HG02588 (cell line): ENCODE measurements around the gene ANKRD65.
"Not testable (repeated sequence)": the region's sequence is repeated elsewhere in the genome, so short reads cannot be mapped to it uniquely, and the experiment has no call there.

Experiments used
- ATAC-seq: cut with Tn5 transposase; IDR thresholded peaks from one replicate; pipeline ENCODE4 v1.9.1; 2021; ENCODE audit warnings: mild to moderate bottlenecking, moderate library complexity; ENCODE audit not compliant: unreplicated experiment

ANKRD65 gene

DNA sequence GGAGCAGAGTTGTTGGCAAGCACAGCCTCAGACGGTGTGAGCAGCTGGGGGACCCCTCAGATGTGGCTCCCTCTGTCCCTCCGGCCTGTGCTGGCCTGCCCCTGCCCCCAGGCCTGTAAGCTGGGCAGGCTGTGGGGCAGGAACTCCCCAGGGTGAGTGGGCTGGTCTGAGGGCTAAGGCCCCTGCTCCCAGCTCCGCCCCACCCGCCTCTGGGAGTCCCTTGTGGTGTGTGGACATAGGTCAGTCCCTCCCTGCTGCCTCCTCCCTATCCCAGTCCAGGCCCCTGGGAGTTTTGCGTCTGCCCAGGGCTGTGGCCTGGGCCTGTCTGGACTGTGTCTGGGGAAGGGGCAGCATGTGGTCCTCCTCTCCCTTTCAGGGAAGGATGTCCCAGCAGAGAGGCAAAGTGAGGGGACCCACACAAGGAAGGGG, 10.8 kb upstream of the ANKRD65 start:
- no peak for ATAC-seq

DNA sequence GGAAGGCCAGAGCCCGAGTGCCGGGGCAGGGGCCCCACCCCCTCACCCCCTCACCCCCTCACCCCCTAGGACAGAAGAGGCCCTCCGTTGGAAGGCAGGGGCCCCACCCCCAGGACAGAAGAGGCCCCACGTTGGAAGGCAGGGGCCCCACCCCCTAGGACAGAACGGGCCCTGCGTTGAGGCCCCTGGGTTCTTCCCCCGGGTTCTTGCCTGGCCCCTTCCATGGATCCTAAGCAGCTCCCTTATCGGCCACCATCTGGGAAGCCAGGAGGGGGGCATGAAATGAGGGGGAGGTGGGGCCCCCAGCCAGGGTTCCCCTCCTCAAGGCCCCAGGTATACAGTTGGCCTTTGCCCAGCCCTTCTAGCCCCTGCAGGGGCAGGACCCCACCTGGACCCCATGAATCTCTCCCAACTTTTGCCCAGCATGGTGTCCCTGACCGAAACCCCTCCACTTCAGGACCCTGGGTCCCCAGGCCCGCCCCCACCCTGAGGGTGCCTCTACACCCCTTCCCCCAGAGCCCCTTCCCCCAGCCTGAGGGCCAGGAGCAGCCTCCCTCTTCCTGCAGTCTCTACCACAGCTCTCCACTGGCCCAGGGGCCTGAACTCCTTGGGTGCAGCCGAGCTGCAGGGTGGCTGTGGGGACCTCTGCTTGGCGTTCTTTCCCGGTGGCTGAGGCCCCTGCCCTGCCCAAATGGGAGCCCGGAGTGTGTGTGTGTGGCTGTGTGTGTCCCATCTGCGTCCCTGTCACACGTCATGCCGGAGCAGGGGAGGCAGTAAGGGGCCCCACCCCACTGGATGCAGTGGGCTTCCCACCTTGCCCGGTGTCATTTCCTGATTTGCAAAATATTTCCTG, 10.1 kb upstream of the ANKRD65 start:
- no peak for ATAC-seq

DNA sequence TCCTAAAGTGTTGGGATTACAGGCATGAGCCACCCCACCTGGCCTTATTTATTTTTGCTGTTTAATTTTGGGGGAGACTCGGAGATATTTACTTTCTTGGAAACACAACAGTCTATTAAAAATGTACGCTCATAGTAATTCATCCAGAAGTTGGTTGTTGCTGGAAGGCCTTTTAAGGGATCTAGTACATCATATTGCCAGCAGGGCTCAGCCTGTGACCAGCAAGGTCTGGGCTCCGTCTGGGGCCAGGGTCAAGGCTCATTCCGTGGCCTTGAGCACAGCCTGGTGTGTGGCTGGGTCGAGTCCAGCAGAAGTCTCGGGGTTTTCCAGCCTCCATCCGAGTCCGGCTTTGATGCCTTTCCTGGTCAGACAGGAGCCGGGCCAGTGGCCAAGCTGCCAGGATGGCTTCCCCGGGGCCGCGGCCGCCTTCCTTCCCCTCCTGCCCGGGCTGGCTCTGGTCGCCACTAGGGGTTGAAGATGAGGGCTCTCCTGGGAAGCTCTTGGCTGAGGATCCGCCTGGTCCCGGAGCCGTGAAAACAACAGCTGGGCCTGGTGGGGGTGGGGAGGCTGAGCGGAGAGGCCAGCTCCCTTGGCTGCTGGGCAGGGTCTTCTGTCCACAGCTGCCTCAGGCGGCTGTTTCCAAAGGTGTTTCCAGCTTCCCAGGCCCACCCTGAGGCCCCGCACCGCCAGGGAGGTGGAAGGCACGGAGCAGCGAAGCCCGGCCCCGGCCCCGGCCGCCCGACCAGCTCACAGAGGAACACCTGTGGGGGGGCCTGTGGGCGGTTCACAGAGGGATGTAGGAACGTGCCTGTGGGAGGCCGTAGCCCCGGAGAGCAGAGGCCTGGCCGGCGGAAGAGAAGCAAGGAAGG, 9.3 kb upstream of the ANKRD65 start:
- ATAC-seq, result no peak

DNA sequence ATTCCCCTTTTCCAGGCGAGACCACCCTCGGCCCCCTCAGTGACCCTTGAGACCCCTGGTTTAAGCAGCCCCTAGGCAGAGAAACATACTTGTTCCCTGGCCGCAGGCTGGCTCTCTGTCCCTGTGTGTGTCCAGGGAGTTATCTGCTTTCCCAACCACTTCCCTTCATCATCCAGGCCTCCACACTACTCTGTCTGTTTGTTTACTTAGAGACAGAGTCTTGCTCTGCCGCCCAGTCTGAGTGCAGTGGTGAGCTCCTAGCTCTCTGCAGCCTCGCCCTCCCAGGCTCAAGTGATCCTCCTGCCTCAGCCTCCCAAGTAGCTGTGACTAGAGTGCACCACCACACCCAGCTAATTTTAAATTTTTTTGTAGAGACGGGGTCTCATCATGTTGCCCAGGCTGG, 8.6 kb upstream of the ANKRD65 start:
- ATAC-seq, result no peak

DNA sequence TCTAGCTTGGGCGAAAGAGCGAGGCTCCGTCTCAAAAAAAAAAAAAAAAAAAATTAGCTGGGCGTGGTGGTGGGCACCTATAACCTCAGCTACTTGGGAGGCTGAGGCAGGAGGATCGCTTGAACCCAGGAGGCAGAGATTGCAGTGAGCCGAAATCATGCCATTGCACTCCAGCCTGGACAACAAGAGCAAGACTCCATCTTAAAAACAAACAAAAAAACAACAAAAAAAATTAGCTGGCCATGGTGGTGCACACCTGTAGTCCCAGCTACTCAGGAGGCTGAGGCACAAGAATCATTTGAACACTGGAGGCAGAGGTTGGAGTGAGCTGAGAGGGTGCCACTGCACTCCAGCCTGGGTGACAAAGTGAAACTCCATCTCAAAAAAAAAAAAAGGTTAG, 7.9 kb upstream of the ANKRD65 start:
- not testable (repeated sequence) for ATAC-seq

DNA sequence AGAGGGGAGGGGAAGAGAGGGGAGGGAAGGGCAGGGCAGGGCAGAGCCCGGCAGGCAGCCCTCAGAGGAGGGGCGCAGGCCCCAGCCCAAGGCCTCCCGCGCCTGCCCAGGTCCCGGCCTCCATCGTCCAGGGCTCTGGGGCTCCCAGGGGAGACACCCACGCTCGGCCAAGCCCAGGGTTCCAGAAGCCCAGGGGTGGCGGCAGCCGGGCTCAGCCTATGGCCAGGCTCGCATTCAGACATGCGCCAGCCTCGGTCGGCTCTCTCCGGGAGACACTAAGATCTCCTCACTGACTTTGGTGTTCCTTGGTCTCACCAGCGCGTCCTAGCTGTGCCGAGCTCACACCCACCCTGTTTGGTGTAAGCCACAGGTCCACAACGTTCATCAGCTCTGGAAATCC, 7.1 kb upstream of the ANKRD65 start:
- ATAC-seq, result no peak

DNA sequence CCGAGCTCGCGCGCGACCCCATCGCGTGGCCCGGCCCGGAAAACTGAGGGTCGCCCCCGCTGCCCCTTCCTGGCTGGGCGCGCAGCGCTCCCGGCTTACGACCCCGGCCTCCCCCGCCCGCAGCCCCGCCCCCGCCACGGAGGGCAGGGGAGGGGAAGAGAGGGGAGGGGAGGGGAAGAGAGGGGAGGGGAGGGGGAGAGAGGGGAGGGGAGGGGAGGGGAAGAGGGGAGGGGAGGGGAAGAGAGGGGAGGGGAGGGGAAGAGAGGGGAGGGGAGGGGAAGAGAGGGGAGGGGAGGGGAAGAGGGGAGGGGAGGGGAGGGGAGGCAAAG, 6.7 kb upstream of the ANKRD65 start:
- ATAC-seq, result no peak

DNA sequence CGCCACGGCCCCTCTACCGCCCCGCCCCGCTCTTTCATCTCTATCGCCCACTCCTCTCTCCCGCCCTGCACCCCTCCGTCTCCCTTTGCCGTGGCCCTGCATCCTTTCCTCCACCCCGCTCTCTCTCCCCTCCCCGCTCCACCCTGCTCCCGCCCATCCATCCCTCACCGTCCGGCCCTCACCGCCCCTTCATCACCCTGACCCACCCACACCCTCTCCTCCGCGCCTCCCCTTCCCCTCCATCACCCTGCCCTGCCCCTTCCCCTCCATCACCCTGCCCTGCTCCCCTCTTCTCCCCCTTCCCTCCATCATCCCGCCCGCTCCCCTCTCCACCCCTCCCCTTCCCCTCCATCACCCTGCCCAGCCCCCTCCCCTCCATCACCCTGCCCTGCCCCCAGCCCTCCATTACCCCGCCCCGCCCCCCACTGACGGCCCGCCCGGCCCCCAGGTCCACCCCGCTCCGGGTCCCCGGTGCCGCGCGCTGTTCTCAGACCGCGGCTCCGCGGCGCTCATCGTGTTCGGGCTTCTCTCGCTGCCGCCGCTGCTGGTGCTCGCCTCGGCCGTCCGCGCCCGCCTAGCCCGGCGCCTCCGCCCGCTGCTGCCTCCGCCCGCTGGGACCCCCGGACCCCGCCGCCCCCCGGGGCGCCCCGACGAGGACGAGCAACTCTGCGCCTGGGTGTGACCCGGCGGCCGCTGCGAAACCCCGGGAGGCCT, 6.2 kb upstream of the ANKRD65 start:
- ATAC-seq, result no peak

DNA sequence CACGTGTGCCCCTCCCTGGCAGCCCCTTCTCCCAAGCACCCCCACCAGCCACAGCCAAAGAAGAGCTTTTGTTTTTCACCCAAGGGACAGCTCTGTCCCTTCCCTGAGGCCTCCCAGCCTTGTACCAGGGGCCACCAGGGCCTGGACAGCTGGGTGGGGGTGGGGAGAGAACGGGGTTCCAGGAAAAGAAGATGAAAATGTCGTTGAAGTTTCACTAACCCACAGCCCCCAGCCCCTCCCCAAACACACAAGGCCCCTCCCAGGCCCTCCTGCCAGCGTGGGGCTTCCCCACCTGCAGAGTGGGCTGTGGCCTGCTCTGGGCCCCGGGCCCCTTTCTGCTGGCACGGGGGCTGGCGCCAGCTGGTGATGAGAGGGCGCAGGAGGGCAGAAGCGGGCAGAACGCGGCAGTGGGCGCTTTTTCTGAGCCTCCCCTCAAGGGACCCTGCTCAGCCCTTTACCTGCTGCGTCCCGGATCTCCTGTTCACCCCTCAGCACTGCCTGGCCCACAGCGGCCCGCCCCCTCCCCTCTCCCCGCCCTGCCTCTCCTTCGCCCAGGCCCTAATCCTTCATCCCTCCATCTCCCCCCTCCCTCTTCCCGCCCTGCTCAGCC, 5.5 kb upstream of the ANKRD65 start:
- no peak for ATAC-seq

DNA sequence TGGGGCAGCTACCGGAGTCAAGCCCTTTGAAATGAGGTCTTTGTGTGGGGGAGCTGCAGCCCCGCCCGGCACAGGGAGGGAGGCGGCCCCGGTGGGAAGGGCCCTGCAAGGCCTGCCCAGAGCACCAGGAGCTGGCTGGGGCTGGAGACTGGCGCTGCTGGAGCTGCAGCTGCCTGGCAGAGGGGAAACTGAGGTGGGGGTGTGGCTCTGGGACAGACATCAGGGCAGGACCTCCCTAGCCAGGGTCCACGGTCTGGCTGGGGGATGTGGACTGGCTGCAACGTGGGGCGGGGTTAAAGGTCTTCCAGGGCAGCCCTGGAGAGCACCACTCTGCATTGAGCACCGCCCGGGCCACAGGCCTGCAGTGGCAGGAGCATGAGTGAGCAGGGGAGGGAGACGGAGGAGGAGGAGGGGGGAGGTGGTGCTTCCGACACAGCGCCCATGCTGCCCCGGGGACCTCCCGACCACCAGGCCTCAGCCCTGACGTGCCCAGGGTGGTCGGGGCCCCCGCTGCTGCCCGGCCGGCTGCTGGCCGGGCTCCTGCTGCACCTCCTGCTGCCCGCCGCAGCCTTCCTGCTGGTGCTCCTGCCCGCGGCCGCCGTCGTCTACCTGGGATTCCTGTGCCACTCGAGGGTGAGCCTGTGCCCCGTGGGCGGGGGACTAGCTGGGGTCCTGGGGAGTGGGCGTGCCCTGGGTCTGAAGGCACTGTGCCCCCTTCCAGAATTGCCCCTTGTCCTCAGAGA, 4.8 kb upstream of the ANKRD65 start:
- no peak for ATAC-seq

DNA sequence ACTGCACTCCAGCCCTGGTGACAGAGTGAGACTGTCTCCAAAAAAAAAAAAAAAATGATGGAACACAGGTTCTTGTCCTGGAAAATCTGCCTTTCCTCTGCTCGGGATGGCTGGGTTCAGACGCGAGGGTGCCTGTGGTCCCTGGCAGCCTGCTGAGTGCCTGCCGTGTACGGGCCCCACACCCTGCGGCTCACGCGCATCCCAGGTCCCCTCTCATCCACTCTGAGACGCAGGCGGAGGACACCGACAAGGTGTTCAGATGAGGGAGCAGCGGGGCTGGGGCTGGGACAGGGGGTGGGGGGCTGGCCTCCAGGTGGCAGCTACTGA, 4.3 kb upstream of the ANKRD65 start:
- ATAC-seq, result no peak

DNA sequence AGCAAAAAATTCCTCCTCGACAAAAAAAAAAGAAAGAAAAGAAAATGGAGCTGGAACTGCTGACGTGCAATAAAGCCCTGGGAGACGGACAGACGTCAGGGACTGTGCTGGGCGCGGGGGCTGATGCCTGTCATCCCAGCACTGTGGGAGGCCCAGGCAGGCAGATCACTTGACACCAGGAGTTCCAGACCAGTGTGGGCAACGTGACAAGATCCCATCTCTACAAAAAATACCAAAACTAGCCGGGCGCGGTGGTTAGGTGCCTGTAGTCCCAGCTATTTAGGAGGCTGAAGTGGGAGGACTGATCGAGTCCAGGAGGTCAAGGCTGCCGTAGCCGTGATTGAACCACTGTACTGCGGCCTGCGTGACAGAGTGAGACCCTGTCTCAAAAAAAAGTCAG, 3.6 kb upstream of the ANKRD65 start:
- ATAC-seq, result no peak

DNA sequence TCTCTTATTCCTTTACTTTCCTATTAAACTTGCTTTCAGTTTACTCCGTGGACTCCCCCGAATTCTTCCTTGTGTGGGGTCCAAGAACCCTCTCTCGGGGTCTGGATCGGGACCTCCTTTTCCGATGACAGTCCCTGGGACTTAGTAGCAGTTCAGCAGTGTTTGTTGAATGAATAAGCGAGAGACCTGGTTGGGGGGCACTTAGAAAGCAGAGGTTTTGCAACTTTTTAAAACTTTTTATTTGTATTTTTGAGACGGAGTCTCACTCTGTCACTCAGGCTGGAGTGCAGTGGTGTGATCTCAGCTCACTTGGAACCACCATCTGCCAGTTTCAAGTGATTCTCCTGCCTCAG, 2.1 kb upstream of the ANKRD65 start:
- ATAC-seq, result no peak

DNA sequence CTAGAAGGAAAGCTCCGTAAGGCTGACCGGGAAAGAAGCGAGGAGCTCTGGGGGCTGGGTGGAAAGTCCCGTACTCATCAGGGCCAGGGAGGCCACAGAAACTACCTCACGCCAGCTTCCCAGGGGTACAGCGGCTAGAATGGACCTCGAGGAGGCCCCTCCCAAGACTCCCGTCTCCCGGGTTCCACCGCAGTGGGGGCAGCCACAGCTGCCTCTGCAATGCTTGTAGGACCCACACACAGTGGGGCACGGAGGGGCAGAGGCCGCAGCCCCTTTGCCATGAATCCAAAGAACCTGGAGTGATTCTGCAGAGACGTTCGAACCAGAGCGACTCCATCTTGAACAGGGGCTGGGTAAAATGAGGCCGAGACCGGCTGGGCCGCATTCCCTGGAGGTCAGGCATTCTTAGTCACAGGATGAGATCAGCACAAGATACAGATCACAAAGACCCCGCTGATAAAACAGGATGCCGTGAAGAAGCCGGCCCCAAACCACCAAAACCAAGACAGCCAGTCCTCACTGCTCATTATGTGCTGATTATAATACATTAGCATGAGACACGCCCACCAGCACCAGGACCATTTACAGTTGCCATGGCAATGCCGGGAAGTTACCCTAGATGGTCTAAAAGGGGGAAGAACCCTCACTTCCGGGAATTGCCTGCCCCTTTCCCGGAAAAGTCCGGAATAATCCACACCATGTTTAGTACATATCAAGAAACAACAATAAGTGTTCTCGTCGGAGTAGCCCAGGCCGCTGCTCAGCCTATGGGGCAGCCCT, 1.6 kb upstream of the ANKRD65 start:
- ATAC-seq, result no peak

DNA sequence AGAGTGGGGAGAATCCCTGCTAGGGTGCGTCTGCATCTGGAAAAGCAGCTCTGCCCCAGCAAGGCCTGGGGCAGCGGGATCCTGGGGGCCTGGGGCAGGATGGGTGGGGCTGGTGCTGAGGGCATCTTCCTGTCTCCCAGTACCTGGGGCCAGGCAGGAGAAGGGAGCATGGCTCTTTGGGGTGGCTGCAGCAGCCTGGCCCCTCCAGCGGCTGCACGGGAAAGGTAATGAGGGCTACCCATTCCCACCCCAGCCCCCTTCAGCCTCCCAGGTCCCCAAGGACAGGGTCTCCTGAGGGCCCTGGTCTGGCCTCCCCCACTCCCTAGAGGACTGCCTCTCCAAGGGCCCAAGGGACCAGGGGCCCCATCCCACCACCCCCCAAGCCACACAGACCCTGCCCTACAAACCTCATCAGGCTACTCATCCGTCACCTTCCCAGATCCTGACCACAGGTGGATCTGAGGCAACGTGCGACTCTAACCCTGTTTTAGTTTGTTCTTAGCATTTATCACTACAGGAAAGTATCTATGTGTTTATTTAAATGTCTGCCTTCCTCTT, 910 bp upstream of the ANKRD65 start:
- ATAC-seq, result no peak

DNA sequence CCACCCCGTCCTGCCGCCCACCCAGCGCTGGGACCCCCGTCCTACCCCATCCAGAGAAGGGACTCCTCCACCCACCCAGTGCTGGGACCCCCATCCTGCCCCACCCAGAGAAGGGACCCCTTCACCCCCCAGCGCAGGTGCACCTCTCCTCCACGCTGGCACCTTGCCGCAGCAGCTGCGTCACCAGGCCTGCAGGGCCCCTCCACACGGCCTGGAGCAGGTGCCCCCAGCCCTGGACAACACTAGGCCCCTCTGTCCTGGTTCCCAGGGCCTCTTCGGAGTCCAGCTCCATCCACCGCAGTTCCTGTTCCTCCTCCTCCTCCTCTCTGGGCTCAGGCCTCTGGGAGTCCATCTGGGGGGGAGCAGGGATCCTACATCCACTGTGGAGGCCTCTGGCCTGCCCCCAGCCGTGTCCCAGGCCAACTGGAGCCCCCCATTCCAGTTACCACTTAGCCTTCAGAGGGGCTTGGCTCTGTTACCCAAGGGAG, 378 bp downstream of the ANKRD65 start:
- ATAC-seq, result no peak

DNA sequence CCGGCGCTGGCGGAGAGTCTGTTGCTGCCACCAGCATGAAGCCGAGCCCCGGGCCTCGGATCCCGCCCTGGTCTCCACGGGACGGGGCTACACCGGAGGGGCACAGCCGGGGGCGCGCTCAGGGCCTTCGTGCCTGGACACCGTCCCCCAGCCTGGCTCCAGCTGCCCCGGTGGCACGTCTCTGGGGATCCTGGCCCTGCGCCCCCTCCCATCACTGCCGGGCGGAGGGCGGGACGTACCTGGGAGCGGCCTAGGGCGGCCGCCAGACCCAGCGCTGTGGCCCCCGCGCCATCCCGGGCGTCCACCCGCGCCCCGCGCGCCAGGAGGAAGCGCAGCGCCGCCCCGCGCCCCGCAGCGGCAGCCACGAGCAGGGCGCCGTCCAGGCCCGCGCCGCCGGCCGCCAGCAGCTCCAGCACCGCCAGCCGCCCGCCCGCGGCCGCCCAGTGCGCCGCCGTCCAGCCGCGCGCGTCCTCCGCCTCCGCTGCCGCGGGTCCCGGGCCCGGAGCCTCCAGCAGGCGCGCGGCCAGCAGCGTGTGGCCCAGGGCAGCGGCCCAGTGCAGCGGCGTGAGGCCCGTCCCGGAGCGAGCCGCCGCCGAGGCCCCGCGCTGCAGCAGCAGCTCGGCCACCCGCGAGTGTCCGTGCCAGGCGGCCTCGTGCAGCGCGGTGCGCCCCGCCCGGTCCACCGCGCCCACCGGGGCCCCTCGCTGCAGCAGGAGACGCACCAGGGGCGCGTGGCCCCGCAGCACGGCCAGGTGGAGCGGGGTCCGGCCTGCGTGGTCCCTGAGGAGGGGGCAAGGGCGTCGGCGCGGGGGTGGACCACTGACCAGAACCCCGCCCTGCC, 1.0 kb downstream of the ANKRD65 start:
- ATAC-seq, result no peak

DNA sequence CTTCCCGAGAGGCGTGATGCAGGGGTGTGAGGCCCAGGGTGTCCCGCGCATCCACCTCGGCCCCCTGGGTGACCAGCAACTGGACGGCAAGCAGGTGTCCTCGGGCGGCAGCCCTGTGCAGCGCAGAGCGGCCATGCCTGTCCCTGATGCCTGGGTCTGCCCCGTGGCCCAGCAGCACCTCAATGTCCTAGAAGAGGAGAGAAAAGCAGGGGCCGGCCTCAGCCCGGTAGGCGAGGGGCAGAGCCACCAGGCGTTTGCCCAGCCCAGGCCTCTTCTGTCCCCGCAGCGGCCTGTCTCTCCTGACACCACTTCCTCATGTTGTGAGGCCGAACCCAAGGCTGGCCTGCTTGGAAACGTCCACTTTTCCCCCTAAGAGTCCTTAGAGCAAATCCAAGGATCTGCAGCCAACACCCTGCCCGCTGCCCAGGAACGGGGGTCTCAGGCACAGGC, 1.7 kb downstream of the ANKRD65 start:
- no peak for ATAC-seq
